HG03159 (cell line): ENCODE data around the gene KCTD11.
A peak's percentile ranks its signal among the peaks of the same experiment; 100 is the strongest.
"Not testable (repeated sequence)": the region's sequence is repeated elsewhere in the genome, so short reads cannot be mapped to it uniquely, and the experiment has no call there.

Experiments used
- ATAC-seq: cut with Tn5 transposase; IDR thresholded peaks from one replicate; pipeline ENCODE4 v1.9.1; 2021; ENCODE audit warnings: mild to moderate bottlenecking, moderate library complexity; ENCODE audit not compliant: unreplicated experiment

Gene KCTD11

DNA sequence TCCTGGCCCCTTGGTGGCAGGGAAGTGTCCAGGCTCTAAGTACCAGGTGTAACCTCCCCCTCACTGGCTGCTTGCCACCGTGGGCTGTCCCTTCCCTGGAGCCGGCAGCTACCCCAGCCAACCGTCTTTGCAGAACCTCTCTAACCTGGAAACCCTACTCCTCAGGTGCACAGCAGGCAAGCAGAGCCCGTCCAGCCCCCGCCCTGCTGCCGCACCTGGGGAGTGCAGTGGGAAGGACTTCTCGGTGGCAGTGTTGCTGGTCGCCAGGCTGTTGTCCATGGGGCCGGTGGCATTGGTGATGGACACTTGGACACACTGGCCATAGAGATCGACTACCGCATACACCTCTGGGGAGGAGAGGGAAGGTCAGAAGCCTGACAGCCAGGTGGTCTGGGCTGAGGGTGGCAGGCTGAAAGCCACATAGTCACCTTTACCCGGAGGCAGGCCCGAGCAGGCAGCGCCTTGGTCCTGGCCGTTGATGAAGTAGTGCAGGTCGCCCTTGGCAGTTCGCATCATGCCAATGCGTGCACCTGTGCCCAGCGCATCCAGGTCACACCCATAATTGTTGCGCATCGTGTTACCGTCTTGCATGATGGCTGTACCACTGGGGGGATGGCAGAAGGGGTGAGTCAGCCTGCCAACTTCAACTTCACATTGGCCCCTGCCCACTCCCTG is 29.3 kb upstream of the KCTD11 start:
- ATAC-seq, result no peak

DNA sequence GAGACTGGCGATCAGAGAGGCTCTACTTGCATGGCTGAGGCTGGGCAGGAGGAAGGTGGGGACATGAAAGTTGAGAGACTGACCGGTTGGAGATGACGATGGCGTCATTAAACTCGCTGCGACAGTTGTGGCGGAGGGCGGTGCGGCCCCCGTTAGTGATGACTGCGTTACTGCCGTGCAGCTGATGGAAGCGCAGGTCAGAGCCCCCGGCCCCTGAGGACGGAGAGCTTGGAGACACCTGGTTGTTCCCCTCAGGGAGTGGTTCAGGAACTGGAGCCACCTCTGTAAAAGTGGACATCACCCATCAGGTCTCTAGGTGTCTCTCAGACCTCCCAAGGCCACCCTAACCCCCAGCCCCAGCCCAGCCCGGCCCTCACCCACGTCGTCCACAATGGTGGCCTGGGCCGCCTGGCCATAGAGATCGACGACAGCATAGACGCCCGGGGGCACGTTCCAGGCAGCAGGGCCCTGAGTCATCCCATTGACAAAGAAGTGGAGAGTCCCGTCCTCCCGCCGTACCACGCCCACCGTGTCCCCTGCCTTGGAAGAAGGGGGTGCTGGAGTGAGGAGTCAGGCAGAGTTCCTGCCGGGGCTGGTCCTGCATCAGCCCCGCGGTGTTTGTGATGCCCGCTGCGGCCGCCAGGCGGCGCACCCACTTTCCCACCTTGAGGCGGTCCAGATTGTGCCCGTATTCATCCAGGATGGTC is 28.1 kb upstream of the KCTD11 start:
- ATAC-seq, result no peak

DNA sequence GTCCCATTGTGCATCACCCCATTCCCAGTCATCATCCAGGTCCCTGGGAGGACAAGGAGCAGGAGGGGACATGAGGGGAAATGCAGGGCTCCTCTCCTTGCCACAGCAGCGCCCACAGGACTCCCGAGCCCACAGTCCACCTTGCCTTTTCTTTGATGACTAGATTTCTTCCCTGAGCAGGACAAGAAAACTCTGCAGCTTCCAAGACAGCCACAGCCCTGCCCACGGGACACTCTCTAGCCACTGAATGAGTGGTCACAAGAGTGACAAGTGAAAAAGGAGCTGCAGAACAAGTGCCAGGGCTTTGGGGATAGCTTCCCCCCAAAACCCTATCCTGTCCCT is 27.6 kb upstream of the KCTD11 start:
- ATAC-seq, result no peak

DNA sequence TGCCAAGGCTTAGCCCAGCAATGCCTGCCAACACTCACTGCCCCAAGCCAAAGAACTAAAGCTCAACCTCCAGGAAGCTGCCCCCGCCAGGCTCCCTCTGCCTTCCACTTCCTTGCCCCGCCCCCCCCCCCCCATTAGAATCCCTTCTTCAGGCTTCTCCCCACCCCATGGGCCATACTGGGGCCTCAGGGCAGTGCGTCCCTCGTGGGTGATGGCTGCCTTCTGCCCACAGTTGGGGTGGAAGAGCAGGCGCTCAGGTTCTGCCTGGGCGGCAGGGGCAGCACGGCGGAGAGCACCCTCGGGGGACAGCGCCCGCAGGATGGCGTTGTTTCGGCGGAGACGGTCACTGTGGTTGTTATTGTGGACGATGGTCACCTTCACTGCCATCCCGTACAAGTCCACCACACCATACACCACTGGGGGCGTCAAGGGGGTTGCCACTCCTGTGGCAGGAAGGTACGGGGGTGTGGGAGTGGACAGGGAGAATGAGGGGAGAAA is 26.9 kb upstream of the KCTD11 start:
- no peak for ATAC-seq

DNA sequence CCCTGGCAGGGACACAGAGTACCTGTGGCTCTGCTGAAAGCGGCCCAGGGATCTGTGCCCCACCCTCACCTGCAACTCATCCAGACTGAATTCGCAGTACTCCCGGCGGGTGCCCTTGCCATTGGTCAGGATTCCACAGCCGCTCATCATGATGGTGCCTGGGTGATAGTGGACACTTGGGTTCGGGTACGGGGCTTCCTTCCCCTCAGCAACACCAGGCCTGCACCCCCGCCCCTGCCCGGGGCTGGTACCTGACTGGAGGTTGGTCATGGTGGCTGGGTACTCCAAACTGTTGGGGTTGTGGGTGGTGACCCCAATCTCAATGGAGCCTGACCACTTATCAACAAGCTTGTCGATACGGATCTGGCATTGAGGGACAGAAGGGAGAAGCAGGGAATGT is 25.8 kb upstream of the KCTD11 start:
- ATAC-seq, result no peak

DNA sequence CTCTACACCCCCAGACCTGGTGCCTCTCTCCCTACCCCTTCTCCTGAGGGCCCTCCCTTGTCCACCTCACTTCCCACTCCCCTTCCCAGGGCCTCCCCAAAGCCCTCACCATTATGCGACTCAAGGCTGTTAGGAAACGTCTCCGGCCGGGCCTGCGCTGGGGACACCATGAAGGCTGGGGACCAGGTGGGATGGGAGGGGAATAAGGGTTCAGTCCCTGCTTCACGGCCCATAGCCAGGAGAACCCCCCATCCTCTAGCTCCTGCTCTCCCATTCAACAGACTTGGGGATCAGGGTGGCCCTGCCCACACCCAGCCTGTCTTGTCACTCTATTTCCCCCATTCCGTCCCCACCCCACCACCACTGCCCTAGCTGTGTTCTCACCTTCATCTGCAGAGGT is 24.9 kb upstream of the KCTD11 start:
- ATAC-seq, result no peak

DNA sequence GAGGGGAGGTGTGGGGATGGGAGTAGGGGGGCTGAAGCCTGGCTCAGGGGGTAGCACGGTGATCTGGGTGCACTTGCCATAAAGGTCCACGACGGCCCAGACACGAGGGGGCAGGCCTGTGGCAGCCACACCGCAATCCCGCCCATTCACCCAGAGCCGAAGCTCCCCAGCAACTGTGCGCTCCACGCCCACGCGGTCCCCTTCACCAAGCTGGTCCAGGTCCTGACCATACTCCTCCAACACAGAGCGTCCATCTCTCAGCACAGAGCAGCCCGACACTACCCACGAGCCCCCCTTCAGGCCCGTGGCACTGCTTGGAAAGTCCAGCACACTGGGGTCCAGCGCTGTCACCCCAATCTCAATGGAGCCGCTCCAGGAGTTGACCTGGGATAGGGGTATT is 24.5 kb upstream of the KCTD11 start:
- no peak for ATAC-seq

DNA sequence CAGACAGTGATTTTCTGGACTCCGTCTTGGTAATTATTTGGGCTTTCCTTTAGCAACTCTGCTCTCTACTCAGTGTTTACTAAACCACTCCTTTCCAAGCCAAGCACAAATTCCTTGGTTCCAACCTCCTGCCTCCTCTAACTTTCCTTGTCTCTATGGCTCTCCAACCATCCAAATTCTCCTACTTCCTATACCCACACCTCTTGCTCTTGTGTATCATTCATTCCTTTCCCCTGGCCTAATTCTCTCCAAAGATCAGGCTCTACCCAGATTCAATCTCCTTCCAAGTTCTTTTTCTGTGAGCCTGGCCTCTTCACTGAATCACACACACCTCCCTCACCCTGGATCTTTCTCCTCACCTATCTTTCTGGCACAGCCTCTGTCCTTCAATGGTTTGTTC is 24.0 kb upstream of the KCTD11 start:
- ATAC-seq, result no peak

DNA sequence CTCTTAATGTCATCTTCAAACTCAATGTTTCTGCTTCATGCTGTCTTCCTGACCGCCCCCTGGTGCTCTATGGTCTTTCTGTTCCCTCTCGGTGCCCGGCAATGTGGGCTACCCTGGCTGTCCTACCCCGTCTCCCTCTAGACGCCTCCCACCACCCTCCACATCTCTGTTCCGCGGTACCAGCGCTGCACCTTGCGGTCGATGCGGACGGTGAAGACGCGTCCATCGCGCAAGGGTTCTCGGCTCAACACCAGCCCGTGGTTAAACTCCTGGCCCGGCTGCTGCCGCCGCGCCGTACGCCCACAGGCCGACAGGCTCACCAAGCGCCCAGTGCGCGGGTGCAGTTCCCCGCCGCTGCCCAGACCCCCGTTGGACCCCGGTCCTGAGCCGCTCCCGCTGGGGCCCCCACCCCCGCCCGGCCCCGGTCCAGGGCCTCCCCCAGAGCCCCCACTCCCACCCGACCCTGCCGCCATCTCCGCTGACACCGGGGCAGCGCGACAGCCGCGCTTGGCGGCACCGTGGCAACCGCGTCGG is 23.1 kb upstream of the KCTD11 start, which contains the start of gene NEURL4:
NEURL4 (minus strand) TSS at position 496 of the 534 bp plus-strand sequence; CDS start at position 473, 23 bp downstream.
- peak; percentile 19 for ATAC-seq

DNA sequence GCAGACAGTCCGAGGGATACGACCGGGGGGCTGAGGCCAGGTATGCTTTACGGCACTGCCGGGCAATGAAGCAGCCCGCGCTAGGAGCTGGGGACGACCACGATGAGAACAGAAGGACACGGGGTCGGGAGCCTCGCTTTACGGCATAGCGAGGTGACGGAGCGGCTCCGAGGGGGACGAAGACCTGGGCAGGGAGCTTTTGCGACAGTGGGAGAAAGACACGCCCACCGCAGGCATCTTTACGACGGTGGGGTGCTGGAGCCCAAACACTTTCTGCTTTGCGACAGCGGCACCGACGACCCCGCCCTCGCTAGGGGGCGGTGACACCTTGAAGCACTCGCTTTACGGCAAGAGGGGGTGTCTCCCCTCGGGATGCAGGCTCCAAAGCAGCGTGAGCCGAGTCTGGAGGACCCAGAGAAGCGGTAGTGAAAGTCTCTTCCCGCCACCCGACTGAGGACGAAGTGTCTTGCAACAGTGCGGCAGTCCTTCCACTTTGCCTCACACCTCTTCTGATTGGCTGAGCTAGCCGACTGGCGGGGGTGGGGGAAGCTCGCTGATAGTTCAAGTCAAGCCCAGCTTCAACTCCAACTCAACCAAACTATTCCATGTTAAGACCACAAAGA is 22.5 kb upstream of the KCTD11 start:
- ATAC-seq, result peak; percentile 57

DNA sequence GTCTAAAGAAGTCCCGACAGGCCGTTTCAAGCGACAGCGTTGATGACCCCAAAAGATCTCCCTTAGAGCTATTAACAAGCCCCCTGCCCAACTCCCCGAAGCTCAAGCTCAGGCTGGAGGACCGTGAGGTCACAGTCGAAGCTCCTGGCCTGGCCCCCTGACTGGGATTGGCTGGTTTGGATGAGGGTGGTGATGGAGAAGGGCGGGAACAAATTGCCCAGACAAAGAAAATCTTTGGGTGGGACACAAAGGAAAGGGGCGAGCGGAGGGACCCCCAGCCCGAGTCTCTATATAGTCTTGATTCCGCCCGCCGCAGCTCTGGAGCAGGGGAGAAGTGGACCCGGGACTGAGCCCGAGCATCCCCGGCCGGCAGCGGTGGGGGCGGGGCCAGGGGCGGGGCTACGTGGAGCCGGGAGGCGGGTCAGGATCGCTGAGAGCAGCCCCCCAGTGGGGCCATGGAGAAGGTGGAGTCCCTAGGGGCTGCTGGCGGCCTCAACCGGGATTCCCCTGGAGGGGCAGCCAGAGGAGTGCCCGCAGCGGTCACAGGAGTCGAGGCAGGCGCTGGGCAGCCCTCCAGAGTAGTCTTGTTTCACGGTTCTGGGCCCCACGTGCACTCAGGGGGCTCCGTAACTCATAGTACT is 21.8 kb upstream of the KCTD11 start:
- ATAC-seq, result peak; percentile 32

DNA sequence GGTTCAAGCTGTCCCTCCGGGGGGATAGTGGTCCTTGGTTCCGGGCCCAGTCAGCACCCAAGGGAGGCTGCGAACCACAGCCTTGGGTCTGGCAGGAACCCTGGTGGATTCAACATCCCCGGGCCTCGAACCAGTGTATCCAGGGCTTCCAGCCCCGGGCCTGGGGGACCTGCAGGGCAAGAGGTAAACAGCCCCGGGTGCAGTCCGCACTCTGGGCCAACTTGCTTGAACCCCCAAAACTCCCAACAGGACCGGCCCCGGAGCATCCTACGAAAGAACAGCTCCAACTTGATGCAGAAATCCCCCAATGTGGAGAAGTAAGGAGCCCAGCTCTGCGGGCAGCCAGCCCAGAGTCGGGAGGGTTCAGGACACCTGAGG is 21.3 kb upstream of the KCTD11 start:
- ATAC-seq, result no peak

DNA sequence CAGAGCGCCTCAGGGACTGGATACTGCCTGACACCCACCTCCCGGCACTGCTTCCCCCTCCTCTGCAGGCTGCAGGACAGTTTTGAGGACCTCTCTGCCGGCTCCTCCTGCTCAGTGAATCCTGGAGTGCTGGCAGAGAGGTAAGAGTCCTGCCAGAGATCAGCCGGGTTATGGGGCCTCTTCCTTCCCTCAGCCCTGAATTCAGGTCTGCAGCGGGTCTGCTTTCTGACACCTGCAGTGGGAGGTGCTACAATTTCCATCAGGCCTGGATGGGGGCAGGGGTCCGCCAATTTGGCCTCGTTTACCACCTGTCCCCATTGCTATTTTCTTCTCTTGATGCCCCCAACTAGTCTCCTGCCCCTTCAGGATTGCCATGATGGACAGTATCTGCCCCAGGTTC is 19.9 kb upstream of the KCTD11 start:
- ATAC-seq, result no peak

DNA sequence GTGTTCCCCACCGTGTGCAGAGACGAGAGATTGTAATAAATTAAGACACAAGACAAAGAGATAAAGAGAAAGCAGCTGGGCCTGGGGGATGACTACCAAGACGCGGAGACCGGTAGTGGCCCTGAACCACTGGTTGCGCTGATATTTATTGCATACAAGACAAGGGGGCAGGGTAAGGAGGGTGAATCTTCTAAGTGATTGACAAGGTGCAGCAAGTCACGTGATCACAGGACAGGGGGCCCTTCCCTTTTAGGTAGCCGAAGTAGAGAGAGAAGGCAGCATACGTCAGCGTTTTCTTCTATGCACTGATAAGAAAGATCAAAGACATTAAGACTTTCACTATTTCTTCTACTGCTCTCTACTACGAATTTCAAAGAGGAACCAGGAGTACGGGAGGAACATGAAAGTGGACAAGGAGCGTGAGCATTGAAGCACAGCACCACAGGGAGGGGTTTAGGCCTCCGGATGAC is 19.3 kb upstream of the KCTD11 start:
- ATAC-seq, result not testable (repeated sequence)

DNA sequence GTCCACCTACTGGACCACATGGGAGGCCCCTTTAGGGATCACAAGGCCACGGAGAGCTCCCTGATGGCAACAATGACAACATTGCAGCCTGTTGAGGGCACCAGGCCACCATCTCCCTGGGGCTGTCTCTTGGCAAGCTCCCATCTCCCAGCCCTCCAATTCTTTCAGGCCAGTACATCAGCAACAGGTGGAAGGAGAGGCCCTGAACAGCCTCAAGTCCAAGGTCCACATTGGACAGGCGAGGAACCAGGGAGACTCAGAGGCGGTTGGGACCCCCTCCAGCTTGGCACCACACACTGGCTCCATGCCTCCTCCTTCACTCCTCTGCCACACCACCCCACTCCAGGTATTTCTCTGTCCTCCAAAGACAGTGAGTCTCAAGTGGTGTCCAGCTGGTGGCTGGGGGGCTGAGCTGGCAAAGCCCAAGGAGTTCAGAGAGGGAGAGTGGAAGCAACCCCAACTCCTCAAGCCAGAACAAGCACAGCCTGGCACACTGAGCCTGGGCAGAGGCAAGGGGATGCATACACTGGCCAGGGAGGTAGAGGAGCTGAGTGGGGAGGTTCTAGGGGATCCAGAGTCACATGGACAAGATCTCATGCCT is 16.9 kb upstream of the KCTD11 start:
- no peak for ATAC-seq

DNA sequence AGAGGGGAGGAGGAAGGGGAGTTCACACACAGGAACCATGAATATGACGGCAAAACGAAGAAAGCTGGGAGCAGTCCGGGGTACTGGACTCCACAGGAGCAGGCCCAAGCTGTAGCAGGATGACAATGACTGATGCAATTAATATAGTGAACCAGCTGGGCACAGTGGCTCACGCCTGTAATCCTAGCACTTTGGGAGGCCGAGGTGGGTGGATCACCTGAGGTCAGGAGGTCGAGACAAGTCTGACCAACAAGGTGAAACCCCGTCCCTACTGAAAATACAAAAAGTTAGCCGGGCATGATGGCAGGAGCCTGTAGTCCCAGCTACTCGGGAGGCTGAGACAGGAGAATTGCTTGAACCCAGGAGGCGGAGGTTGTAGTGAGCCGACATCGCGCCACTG is 16.2 kb upstream of the KCTD11 start:
- ATAC-seq, result not testable (repeated sequence)

DNA sequence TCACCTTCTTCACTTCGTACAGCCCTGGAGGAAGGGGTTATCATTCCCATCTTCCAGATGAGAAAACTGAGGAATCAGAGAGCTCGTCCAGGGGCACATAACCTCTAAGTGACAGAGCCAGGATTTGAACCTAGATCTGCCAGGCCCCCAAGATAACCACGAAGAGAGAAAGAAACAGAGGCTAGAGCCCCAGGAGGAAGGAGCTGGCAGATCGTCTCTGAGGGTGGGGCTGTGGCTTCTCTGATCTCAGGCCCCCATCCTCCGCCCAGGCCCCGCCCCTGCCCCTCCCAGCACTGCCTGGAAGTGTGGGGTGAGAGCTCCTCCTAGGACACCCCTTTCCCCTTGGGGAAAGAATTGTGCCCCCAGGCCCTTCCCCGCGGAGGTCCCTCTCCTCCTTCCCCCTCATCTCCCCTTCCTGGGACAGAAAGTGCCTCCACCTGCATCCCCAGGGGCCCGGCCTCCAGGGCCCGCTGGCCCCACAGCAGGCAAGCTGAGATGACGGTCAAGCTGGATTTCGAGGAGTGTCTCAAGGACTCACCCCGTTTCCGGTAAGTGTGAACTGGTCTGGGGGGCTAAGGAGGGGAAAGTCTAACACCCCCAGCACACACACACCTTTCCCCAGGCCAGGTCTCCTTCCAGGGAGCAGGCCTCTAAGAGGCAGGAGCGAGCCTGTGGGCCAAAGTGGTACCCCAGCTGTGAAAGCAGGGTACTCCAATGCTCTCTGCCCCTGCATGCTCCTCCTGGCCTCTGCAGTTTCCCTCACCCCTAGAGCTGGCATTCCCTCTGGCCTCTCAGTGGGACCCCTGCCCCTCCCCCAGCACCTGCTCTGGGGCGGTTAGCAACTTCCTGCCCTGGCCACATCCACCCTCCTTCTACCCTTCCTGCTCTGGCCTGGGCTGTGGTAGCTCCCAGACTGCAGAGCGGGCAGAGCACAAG is 15.5 kb upstream of the KCTD11 start, which contains the start of gene ACAP1:
ACAP1 (plus strand) TSS at position 290 of the 936 bp plus-strand sequence; CDS start at position 496, 206 bp downstream.
- no peak for ATAC-seq

DNA sequence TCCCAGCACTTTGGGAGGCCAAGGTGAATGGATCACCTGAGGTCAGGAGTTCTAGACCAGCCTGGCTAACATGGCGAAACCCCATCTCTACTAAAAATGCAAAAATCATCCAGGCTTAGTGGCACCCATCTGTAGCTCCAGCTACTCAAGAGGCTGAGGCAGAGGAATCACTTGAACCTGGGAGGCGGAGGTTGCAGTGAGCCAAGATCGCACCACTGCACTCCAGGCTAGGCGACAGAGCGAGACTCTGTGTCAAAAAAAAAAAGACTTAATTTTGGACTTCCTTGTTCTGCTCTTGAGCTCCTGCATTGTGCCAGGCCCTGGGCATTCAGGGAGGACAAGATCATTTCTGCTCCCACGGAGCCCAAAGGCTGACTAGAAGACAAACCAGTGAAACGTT is 14.4 kb upstream of the KCTD11 start:
- not testable (repeated sequence) for ATAC-seq

DNA sequence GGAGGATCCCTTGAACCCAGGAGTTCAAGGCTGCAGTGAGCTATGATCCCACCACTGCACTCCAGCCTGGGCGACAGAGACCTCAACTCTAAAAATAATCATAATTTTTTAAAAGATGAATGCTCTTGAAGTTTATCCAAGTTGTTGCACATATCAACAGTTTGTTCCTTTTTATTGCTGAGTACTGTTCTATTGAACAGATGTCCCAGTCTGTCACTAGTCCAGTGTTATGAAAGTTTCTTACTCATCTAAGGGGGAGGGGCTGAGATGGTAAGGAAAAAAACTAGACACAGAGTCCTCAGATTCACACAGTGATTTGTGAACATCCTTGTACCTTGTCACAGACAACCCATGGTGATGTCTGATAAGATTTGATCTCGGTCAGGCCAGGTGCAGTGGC is 11.8 kb upstream of the KCTD11 start:
- ATAC-seq, result no peak

DNA sequence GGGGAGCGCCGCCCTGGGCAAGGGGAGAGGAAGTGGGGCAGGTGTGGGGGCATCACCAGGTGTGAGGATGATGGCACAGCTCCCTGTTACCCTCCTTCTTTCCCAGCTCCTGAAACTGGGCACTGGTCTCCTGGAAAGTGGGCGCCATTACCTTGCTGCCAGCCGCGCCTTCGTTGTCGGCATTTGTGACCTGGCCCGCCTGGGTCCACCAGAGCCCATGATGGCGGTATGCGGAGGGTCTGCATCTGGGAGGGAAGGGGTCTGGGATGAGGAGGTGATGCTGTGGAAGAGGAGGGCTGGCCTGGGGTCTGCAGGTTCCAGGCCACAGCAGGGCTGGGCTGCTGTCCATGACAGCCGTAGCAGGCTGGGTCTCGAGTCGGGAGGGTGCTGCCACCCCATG is 10.1 kb upstream of the KCTD11 start:
- no peak for ATAC-seq
